HG03521 (cell line): ENCODE results near the gene ATP9B.

Experiments
- ATAC-seq: cut with Tn5 transposase; IDR thresholded peaks from one replicate; pipeline ENCODE4 v1.9.1; 2021; ENCODE audit warnings: mild to moderate bottlenecking, moderate library complexity; ENCODE audit not compliant: unreplicated experiment

ATP9B gene

GRCh38 chr18:79423211-79424007 lies 354.2 kb downstream of the ATP9B start:
- ATAC-seq: no peak

GRCh38 chr18:79424008-79424565 lies 354.9 kb downstream of the ATP9B start:
- no peak for ATAC-seq

GRCh38 chr18:79424880-79425568 lies 355.8 kb downstream of the ATP9B start:
- ATAC-seq: no peak

GRCh38 chr18:79425569-79425886 lies 356.3 kb downstream of the ATP9B start:
- ATAC-seq: no peak

GRCh38 chr18:79426376-79427300 lies 357.4 kb downstream of the ATP9B start:
- no peak for ATAC-seq

GRCh38 chr18:79427368-79428225 lies 358.4 kb downstream of the ATP9B start:
- ATAC-seq: no peak
